HG03378 (cell line): Measurements from ENCODE around the gene NAXE.
"Not testable (repeated sequence)": the region's sequence is repeated elsewhere in the genome, so short reads cannot be mapped to it uniquely, and the experiment has no call there.

ENCODE experiments used
- ATAC-seq: cut with Tn5 transposase; IDR thresholded peaks from one replicate; pipeline ENCODE4 v1.9.1; 2021; ENCODE audit warnings: mild to moderate bottlenecking, moderate library complexity; ENCODE audit not compliant: unreplicated experiment

NAXE gene

GRCh38 chr1:156566436-156566835 is 25.1 kb upstream of the NAXE start:
- no peak for ATAC-seq

DNA sequence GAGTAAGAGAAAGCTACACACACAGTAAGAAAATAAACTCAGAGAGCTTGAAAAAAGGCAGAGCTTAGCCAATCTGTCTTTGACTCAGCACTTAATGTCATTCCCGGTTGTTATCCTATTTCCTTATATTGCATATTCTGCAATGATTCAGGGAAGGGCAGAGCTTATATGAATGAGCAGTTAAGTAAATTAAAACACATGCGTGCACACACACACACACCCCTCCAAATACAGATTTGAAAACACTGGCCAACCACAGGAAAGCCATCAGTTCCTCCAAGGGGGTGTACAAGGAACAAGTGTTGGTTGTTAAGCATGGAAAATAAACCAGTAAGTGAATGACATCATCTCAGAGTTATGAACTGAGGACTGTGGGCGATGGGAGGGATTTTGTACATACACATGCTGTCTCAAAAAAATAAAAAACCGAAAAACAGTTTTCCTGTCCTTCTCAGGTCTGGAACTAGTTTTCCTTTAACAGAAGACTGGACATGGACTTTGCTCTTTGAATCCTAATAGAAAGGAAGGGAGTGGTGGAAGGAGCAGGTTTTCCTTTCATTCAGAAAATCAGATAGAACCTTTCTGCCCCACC is 20.2 kb upstream of the NAXE start:
- ATAC-seq: no peak

DNA sequence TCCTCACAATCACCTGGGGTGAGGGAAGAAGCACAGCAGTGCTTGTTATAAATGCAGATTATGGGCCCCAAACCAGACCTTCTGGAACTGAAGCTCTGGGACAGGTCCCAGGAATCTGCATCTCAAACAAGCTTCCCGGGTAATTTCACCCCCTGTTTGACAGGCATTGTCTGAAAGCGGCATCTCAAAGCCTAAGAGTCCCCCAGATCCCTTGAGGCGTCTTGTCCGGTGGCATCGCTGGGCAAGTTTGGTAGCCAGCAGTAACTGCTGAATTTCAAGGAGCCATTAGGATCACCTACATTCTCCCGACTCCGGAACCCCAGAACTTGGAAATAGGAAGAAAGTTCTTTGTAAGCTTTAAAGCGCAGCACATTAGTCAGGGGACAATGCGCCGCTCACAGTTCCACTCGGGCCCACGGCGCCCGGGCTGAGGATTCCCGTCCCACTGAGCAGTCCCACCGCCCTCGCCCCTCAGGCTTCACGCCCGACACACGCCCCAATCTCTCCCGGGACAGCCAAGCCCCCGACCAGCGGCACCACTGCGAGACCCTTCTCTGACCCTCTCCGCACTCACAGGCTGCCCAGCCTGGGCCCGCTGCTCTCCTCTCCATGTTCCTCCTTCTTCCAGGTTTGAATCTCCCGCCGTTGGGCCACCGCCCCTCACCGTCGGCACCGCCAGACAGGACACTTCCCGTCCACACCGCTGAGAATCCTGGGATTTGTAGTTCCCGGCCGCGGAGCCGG is 19.5 kb upstream of the NAXE start, which contains the start of gene IQGAP3:
TSS of gene IQGAP3 (minus strand) at position 647 of the 744 bp plus-strand sequence. CDS start at position 611, 36 bp downstream.
- ATAC-seq: no peak

GRCh38 chr1:156572663-156573018 is 18.9 kb upstream of the NAXE start:
- no peak for ATAC-seq

- ATAC-seq: no peak
Observed at GRCh38 chr1:156574039-156574633, 17.4 kb upstream of the NAXE start.

- ATAC-seq: no peak
Observed at GRCh38 chr1:156577550-156577949, 14.0 kb upstream of the NAXE start.

DNA sequence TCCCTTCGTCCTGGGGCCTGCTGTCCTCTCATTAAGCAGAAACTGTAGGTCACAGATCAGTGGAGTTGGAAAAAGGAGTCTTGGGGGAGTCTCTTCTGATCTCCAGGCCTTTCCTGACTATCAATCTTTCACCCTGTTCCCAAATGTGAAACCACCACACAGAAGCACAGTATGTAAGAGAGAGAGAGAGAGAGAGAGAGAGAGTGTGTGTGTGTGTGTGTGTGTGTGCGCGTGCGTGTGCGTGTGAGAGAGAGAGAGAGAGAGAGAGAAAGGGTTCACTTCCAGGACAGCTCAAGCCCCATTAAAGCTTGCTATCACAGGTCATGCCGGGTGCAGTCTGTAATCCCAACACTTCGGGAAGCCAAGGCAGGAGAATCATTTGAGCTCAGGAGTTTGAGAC is 13.5 kb upstream of the NAXE start:
- no peak for ATAC-seq

GRCh38 chr1:156579472-156579871 is 12.1 kb upstream of the NAXE start, which contains the start of gene TTC24:
TSS of gene TTC24 (plus strand) at chr1:156579723. CDS start at chr1:156581365, 1,642 bp downstream.
- ATAC-seq: no peak

DNA sequence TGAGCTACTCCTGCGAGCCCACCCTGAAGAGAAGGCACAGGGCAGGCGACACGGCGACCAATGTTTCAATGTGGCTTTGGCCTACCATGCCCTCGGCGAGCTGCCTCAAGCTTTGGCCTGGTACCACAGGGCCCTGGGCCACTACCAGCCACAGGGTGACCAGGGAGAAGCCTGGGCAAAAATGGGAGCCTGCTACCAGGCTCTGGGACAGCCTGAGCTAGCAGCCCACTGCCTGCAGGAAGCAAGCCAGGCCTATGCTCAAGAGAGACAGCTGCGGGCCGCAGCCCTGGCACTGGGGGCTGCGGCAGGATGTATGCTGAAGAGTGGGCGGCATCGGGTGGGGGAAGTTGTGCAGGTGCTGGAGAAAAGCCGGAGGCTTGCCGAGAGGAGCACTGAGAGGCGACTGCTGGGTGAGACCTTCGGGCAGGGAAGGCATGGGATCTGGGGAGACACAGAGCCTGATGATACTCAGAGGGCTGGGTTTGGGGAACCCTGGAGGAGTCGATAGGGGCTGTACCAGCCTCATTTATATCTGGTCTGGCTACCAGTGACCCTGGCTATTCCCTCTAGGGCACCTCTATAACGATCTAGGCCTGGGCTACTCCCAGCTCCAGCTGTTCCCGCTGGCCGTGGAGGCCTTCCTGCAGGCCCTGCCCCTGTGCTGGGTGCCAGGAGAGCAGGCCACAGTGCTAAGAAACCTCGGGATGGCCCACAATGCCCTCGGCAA is 9.8 kb upstream of the NAXE start:
- ATAC-seq: no peak

GRCh38 chr1:156582388-156583017 is 9.1 kb upstream of the NAXE start:
- ATAC-seq: no peak

- no peak for ATAC-seq
Observed at GRCh38 chr1:156583821-156584622, 7.6 kb upstream of the NAXE start.

DNA sequence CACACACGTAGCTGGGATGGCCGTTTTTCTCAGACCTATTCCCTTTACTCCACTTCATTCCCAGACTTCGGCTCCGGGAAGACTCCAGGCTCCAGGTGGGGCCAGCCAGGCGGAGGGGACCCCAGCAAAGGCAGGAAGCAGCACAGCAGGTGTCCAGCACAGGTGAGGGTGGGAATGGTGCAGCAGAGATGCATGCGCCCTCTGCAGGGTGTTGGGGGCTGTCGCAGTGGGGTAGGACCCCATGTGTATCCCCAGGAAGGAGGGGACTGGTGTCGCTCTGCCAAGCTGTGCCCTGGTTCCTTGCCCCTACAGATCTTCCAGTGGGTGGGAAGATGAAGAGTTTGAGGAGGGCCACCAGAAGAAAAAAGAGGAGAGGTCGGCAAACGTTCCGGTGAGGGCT is 6.8 kb upstream of the NAXE start:
- ATAC-seq: no peak

DNA sequence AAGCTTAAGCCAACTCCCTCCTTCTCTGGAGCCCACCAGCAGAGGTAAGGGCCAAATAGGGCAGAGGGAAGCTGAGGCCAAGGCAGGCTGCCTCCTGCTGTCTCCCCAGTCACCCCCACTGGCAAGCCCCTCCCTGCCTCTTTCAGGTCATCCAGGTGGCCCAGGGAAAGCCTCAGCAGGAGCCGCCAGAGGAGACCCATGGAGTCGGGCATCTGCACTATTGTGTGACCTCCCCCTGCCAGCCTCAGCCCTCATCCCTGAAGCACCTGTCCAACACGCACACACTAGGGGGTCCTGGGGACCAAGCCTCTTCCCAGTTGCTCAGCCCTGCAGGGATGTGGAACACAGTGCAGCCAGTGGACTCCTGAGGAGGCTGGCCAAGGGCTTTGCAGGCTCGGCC is 5.3 kb upstream of the NAXE start:
- no peak for ATAC-seq

GRCh38 chr1:156586892-156587477 is 4.6 kb upstream of the NAXE start:
- ATAC-seq: no peak

- not testable (repeated sequence) for ATAC-seq
Observed at GRCh38 chr1:156587927-156588326, 3.6 kb upstream of the NAXE start.

GRCh38 chr1:156589546-156589945 is 2.0 kb upstream of the NAXE start:
- no peak for ATAC-seq

- ATAC-seq: no peak
Observed at GRCh38 chr1:156590326-156591180, 1.0 kb upstream of the NAXE start.

DNA sequence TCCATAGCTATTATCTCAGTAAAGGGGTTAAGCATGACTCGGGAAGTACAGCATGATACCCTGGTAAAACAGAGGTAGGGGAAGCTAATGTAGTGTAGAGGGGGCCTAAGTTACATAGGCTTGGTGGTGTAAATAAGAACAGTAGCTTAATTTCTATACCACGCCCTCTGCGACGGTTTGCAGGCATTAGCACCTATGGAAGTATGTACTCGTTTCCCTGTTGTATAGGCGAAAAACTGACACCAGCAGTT is 470 bp upstream of the NAXE start:
- ATAC-seq: no peak
